AG09319 (cell line): ENCODE data around the gene MYOCD.

Experiments
- DNase-seq: peaks from one replicate; pipeline ENCODE4 v3.0.0-alpha.2; 2010; ENCODE audit warnings: low read depth; ENCODE audit errors: extremely low read depth
- TF ChIP-seq, protein P1 (sequence below): IDR thresholded peaks from 2 replicates; pipeline ENCODE4 v1.5.1; 2011; ENCODE audit warnings: low read depth, mild to moderate bottlenecking, inconsistent platforms, low read length, moderate library complexity

MYOCD gene, protein sequence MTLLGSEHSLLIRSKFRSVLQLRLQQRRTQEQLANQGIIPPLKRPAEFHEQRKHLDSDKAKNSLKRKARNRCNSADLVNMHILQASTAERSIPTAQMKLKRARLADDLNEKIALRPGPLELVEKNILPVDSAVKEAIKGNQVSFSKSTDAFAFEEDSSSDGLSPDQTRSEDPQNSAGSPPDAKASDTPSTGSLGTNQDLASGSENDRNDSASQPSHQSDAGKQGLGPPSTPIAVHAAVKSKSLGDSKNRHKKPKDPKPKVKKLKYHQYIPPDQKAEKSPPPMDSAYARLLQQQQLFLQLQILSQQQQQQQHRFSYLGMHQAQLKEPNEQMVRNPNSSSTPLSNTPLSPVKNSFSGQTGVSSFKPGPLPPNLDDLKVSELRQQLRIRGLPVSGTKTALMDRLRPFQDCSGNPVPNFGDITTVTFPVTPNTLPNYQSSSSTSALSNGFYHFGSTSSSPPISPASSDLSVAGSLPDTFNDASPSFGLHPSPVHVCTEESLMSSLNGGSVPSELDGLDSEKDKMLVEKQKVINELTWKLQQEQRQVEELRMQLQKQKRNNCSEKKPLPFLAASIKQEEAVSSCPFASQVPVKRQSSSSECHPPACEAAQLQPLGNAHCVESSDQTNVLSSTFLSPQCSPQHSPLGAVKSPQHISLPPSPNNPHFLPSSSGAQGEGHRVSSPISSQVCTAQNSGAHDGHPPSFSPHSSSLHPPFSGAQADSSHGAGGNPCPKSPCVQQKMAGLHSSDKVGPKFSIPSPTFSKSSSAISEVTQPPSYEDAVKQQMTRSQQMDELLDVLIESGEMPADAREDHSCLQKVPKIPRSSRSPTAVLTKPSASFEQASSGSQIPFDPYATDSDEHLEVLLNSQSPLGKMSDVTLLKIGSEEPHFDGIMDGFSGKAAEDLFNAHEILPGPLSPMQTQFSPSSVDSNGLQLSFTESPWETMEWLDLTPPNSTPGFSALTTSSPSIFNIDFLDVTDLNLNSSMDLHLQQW

GRCh38 chr17:12665263-12666210, at the start of gene MYOCD:
MYOCD (plus strand) TSS chr17:12665890; CDS start chr17:12666189, 299 bp downstream.
- DNase-seq: no peak
- TF ChIP-seq, protein P1, sequence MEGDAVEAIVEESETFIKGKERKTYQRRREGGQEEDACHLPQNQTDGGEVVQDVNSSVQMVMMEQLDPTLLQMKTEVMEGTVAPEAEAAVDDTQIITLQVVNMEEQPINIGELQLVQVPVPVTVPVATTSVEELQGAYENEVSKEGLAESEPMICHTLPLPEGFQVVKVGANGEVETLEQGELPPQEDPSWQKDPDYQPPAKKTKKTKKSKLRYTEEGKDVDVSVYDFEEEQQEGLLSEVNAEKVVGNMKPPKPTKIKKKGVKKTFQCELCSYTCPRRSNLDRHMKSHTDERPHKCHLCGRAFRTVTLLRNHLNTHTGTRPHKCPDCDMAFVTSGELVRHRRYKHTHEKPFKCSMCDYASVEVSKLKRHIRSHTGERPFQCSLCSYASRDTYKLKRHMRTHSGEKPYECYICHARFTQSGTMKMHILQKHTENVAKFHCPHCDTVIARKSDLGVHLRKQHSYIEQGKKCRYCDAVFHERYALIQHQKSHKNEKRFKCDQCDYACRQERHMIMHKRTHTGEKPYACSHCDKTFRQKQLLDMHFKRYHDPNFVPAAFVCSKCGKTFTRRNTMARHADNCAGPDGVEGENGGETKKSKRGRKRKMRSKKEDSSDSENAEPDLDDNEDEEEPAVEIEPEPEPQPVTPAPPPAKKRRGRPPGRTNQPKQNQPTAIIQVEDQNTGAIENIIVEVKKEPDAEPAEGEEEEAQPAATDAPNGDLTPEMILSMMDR: no peak

DNA sequence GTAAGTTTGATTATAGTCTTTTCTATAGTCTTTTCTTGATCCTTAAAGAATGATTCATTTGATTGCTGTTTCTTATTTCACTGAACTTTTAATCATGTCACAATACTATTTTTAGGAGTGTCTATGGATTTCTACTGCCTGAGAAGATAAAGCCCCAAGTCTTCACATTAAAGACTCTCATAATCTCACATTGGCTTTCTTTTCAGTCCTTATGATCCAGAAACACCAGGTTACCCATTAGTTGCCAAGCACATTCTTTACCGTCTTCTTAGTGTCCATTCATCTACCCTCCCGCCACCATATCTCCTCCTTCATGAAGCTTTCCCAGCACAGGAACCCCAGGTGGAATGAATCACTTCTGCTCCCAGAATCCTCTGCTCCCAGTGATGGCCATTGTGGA, 49.5 kb upstream of the MYOCD start:
- TF ChIP-seq, protein P1: no peak
- DNase-seq: no peak

DNA sequence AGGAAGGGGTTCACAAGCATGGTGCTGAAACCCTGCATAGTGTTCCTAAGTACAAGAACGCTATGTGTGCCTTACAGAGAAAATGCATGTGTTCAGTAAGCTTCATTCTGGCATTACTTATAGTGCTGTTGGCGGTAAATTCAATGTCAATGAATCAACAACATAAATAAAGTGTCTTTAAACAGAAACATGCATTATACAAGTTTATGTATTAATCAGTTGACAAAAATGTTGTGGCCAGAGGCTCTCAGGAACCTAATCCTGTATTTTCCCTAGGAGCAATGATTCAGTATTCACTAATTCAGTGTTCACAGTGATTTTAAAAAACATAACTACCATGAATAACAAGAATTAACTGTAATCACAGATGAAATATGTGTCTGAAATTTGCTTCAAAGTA, 47.1 kb upstream of the MYOCD start:
- TF ChIP-seq, protein P1: no peak
- no peak for DNase-seq

- TF ChIP-seq, protein P1: no peak
- DNase-seq: no peak
Measured at GRCh38 chr17:12619459-12620199, 46.1 kb upstream of the MYOCD start.

- DNase-seq: no peak
- TF ChIP-seq, protein P1: no peak
Measured at GRCh38 chr17:12620200-12620720, 45.4 kb upstream of the MYOCD start.

DNA sequence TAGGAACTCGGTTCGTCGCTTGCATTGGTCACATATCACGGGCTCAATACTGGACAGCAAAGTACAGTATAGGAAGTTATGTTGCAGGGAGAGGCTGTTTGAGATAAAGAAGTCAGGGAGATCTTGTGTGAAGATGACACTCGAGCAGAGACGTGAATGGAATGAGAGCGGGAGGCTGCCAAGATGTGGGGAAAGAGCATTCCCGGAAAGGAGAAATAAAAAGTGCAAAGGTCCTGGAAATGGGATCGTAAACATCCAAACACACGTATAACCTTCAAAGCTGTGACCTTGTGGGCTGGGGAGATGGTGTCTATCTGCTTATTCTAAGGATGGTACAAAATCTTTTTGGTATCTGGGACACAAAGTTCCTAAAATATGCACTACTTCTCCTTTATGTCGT, 43.0 kb upstream of the MYOCD start:
- TF ChIP-seq, protein P1: no peak
- no peak for DNase-seq
